ENCODE measurements around the gene STAT2.
"Not testable (repeated sequence)": the region's sequence is repeated elsewhere in the genome, so short reads cannot be mapped to it uniquely, and the experiment has no call there.

The STAT2 gene

DNA sequence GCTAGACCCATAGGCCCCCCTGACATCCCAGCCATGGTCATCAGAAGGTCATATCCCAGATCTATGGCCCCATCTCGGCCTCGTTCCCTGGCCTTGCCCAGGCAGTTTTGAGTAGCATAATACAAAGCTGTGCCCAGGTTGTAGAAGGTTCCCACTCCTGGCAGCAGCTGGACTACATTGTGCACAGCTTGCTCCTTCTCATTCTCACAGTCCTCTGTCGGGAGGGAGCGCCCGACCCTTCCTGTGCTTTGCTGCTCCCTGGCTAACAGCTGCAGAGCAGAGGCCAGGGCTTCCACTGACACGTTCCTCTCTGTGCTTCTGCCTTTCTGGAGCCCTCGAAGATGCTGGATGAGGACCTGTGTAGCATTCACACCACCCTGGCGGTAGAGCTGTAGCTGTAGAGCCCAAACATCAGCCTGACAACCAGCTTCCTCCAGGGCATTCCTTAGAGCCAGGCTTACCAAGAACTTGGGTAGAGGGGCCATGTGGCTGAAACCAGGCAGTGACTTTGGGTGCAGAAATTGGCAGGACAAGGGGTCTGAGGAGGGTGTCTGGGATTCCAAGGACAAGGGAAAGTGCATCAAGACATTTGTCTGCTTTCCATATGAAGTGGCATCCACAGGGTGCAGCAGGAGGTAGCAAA is 1.7 kb upstream of the STAT2 start:
- no peak for DNase-seq

DNA sequence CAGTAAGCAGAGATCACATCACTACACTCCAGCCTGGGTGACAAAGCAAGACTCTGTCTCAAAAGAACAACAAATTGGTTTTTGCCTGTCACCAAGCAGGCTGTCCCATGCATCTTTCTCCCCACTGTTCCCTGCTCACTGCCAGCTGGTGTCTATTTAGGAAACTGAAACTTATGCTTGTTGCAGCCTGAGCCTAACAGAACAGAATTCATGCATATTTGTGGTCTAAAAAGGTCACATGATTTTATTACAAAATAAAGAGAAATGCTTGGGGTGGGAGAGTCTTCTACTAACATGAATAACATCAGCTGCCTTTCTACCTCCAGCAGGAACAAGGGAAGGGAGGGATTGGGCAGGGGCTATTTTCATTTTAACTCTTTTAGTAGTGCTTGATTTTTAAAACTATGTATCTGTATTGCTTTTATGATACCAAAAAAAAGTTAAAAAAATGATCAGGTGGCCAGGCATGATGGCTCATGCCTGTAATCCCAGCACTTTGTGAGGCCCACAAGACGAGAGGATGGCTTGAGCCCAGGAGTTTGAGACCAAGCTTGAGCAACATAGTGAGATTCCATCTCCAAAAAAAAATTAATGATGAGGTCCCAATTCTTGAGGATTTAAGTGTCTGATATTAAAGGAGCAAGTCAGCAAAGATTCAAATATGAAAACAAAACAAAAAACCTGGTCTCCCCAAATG is 923 bp downstream of the STAT2 start:
- DNase-seq = no peak

- no peak for DNase-seq
These were observed 8.6 kb downstream of the STAT2 start for GRCh38 chr12:56351325-56351724.

GRCh38 chr12:56350662-56351061 is 9.2 kb downstream of the STAT2 start:
- DNase-seq = no peak

DNA sequence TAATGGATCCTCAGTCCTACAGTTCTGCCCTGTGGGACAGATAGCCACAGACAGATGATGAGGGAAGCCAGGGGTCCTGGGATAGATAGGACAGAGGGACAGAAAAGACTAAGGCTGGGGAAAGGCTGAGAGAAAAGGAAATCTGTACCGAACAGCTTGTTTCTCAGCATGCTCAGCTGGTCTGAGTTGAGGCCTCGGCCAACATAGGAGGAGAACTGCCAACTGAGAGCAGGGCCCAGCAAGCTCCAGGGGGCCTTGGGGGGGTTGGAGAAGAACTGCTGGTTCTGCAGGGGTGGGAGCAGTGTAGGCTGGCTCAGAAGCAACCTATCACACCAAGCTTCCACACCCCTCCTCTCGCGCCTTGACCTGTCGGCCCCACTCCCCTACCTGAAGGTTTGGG is 11.1 kb downstream of the STAT2 start:
- DNase-seq = no peak

- DNase-seq = not testable (repeated sequence)
These were observed 12.7 kb downstream of the STAT2 start for GRCh38 chr12:56347255-56347654.

GRCh38 chr12:56346675-56347074 is 13.2 kb downstream of the STAT2 start:
- DNase-seq = no peak

GRCh38 chr12:56342290-56342689 is 17.6 kb downstream of the STAT2 start:
- not testable (repeated sequence) for DNase-seq

DNA sequence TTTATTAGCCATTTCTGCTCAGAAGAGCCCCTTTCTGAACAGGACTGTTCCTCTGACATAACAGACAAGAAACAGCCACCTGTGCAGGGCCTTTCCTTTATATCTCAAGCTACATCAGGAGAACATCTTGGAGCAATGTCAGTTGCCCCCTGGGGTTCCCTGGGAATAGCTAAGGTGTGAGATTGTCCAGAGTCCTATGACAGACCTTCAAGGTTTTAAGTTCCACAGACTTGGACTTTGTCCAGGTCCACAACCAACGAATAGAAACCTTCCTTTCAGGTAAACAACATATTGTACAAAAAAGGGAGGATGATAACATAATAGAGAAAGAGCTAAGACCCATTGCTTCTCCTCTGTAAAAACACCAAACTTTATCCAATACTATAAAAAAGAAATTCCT is 18.3 kb downstream of the STAT2 start:
- no peak for DNase-seq

DNA sequence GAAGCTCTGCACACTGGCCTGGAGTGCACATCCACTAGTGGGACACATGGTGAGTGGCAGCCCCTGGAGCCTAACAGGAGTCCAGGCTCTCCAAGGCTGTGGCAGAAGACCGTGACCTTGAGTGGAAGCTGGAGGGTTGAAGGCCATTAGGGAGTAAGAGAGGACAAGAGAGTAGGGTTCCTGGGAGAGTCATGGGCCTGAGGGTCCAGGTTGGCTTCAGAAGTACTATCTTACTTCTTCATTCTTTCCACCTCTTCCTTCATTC is 20.8 kb downstream of the STAT2 start:
- DNase-seq = no peak

GRCh38 chr12:56338308-56339157 is 21.4 kb downstream of the STAT2 start, which contains the start of gene IL23A:
Gene IL23A, plus strand, starts transcription at chr12:56338884. Its CDS starts 161 bp downstream, at chr12:56339045.
- peak; percentile 78 for DNase-seq

DNA sequence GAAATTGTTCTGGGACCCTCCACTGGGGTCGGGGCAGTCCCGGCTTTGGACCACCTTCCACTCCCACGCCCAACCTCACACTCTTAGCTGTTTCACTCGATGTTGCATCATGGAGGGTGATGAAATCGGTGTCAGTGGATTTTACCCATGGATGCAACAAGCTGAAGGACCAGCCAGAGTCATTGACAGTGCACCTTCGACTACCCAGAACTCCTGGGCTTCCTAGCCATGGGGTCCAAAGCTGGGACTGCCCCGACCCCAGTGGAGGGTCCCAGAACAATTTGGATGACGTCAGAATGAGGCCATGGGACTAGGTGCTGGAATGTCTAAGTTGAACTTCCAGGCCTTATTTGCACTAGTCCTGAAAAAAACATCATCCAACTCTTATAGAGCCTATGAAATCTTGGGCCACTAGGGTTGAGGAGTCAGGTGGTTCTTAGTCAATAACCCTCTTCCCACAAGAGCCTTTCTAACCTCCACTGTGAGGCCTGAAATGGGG is 22.1 kb downstream of the STAT2 start:
- no peak for DNase-seq

DNA sequence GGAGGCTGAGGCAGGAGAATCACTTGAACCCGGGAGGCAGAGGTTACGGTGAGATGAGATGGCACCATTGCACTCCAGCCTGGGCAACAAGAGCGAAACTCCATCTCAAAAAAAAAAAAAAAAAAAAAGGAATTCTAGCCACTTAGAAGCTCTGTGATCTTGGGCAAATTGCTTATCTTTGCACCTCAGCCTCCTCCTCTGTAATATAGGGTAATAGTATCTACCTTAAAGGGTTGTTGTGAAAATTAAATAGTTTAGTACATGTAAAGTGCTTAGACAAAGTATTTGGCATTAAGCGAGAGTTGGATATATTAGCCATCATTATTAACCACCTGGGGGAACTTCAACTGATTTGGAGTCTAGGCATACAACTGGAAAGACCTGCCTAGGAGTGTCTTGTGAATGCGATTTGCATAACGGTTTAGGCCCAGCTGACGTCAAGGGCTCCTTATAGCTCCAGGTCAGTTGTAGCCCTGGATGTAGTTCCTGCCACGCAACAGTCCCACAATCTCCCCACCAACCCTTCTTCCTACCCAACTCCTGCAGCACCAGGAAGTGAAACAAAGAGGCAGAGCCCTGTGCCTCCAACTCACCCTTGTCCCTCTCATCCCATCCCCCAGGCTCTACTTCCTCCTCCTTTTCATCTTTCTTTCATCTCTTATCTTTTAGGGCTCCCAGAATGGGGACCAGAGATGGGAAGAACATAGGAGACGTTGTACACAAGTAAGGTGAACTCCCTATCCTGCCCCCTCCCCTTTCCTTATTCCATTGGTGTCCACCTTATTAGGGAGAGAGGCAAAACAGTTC is 23.3 kb downstream of the STAT2 start:
- DNase-seq = no peak

DNA sequence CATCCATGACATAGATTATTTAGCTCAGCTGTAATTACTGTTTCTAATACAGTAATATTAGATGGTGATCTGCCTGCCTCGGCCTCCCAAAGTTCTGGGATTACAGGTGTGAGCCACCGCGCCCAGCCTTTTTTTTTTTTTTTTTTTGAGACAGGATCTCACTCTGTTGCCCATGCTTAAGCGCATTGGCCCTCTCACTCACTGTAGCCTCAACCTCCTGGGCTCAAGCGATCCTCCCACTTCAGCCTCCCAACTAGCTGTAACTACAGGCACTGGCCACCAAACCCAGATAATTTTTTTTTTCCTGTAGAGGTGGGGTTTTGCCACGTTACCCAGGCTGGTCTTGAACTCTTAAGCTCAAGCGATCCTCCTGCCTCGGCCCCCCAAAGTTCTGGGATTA is 24.4 kb downstream of the STAT2 start:
- not testable (repeated sequence) for DNase-seq

DNA sequence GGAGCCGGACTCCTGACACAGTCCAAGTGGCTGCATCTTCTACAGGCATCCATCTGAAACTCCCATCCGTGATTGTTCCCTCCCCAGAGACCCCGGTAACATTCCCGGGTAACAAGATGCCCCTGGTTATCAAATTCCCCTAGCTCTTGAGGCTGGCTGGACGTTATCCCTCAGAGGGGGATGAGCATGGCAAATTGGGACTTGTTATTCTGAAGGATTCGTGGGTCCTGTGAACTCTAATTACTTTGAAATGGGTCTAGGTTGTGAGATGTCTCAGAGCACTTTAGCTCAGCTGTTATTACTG is 25.5 kb downstream of the STAT2 start:
- DNase-seq = no peak

DNA sequence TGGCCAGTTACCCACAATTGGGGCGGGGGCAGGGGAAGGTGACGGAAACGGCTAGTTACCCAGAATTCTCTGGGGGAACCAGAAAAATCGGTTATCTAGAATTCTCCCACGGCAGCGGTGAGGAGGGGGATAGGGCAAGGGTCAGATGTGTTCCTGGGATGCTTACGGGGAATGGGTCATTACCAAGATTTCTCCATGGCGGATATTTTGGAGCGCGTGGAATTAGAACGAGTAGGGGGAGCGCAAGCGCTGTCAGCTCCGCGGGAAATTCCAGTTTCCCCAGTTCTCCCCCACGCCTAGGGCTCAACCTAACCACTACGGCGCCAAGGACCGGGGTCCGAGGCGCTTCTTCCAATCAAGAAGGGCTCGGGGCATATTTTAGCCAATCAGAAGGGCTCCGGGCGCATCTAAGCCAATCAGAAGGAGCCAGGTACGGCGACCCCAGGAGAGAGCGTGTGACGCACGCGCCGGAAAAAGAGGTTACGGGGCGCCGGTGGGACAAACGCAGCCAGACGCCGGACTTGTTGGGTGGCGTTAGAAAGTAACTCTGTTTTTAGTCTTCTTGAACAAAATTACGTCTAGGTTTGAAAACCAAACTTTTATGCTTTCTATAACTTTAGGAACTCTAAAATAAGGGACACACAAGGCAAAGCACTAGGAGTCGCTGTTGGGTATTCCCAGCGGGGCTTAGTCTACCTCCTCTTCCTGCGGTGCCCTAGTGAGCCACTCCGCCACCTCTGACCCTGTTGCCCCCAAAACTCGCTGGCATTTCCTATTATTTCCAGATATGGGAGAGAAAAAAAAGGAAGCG is 26.0 kb downstream of the STAT2 start, which contains the start of gene PAN2:
TSS of gene PAN2 (minus strand) at position 322 of the 811 bp plus-strand sequence. CDS start 906 bp downstream, outside the sequence.
- peak; percentile 91 for DNase-seq

- no peak for DNase-seq
These were observed 26.7 kb downstream of the STAT2 start for GRCh38 chr12:56333197-56333678.

DNA sequence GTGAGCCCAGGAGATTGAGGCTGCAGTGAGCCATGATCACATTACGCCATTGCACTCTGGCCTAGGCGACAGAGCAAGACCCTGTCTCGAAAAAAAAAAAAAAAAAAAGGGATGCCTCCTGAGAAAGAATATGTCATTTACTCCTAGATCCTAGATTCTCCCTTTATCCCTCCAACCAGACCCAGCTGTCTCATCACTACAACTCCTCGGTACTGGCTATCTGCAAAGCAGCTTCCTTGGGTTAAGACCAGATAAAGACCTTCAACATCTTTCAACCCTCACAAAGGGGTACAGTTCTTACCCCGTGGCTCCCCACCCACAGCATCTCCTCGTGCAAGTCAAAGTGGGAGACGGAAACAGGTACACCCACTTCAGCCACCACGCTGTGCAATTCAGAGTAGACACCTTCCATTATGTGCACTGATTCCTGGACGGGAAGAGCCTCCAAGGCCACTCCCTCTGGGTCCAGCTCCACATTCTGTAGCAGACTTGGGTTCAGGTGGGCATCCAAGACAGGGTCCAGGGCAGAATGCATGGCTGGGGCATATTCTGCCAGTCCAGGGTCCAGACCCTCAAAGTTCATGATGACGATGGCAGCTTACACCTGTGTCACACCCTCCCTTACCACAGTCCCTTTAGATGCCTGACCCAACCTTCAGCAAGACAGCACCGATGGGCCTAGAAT is 27.3 kb downstream of the STAT2 start:
- no peak for DNase-seq

DNA sequence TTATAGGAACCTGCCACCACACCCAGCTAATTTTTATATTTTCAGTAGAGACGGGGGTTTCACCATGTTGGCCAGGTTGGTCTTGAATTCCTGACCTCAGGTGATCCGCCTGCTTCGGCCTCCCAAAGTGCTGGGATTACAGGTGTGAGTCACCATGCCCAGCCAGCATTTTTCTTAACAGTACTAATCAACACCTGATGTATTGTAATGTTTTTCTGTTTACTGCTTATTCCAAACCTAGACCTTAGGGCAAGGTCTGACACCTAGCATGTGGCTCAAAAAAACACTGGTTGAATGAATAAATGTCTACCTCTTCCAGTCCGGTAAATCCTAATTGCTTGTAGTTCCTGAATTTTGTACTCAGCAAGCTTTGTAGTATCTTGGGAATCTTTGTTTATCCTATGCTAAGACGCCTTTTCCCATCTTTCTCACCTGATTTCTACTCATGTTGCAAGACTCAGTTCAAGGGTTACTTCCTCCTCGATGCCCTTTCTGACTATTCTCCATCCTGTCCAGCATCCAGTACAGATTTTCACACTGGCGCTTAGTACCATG is 28.9 kb downstream of the STAT2 start:
- DNase-seq = no peak

GRCh38 chr12:56326533-56326932 is 33.4 kb downstream of the STAT2 start:
- DNase-seq = no peak

- no peak for DNase-seq
These were observed 33.8 kb downstream of the STAT2 start for GRCh38 chr12:56326126-56326525.
